IPS-15b (cell line): ENCODE measurements around the gene DUSP1.
A peak's percentile ranks its signal among the peaks of the same experiment; 100 is the strongest.

ENCODE experiments used
- H3K27me3 ChIP-seq: one replicate; pipeline ENCODE4 v1.6.1; 2013; ENCODE audit warnings: low read length; ENCODE audit not compliant: control insufficient read depth, insufficient read depth
- H3K36me3 ChIP-seq: one replicate; pipeline ENCODE4 v1.6.1; 2013; ENCODE audit warnings: low read length; ENCODE audit not compliant: control insufficient read depth, insufficient read depth
- H3K4me1 ChIP-seq: one replicate; pipeline ENCODE4 v1.6.1; 2013; ENCODE audit warnings: mild to moderate bottlenecking, low read length; ENCODE audit not compliant: control insufficient read depth, insufficient read depth
- H3K4me3 ChIP-seq: one replicate; pipeline ENCODE4 v1.5.1; 2013; ENCODE audit warnings: low read depth, low read length
- H3K9ac ChIP-seq: one replicate; pipeline ENCODE4 v1.6.1; 2013; ENCODE audit warnings: low read depth, mild to moderate bottlenecking, low read length
- H3K9me3 ChIP-seq: one replicate; pipeline ENCODE4 v1.6.1; 2013; ENCODE audit warnings: mild to moderate bottlenecking, low read length; ENCODE audit not compliant: control insufficient read depth, insufficient read depth

Gene DUSP1

GRCh38 chr5:172764861-172765765 is 5.9 kb downstream of the DUSP1 start:
- Histone ChIP-seq H3K4me3 (peak overlapping the region; percentile 61), H3K9ac (peak overlapping the region; percentile 63)

GRCh38 chr5:172763120-172763464 is 7.9 kb downstream of the DUSP1 start:
- peaks cover 6% of the 10 kb centered on the region for H3K4me1 ChIP-seq
- peaks cover 4% of the 10 kb centered on the region for H3K27me3 ChIP-seq
- H3K9me3 ChIP-seq: no peaks in the 10 kb centered on the region
- no peaks in the 10 kb centered on the region for H3K36me3 ChIP-seq
- no peak overlapping the region for H3K9ac ChIP-seq
- no peak overlapping the region for H3K4me3 ChIP-seq

More at GRCh38 chr5:172764861-172765765, 5.9 kb downstream of the DUSP1 start:
- H3K27me3 ChIP-seq: peaks cover 10% of the 10 kb centered on the region
- peaks cover 7% of the 10 kb centered on the region for H3K36me3 ChIP-seq
- H3K9me3 ChIP-seq: no peaks in the 10 kb centered on the region
- H3K4me1 ChIP-seq: peaks cover 6% of the 10 kb centered on the region

- Histone ChIP-seq H3K4me3 (no peak overlapping the region), H3K4me1 (peaks cover 6% of the 10 kb centered on the region), H3K27me3 (peaks cover 4% of the 10 kb centered on the region), H3K9ac (no peak overlapping the region), H3K36me3 (no peaks in the 10 kb centered on the region), H3K9me3 (no peaks in the 10 kb centered on the region)
Measured at GRCh38 chr5:172762214-172763119, 8.5 kb downstream of the DUSP1 start.

GRCh38 chr5:172760959-172761358 is 10.0 kb downstream of the DUSP1 start:
- H3K9me3 ChIP-seq: no peaks in the 10 kb centered on the region
- no peak overlapping the region for H3K4me3 ChIP-seq
- no peaks in the 10 kb centered on the region for H3K36me3 ChIP-seq
- H3K9ac ChIP-seq: no peak overlapping the region
- peaks cover 4% of the 10 kb centered on the region for H3K27me3 ChIP-seq
- peaks cover 3% of the 10 kb centered on the region for H3K4me1 ChIP-seq

GRCh38 chr5:172760136-172760535 is 10.9 kb downstream of the DUSP1 start:
- H3K4me3 ChIP-seq: no peak overlapping the region
- peaks cover 3% of the 10 kb centered on the region for H3K4me1 ChIP-seq
- H3K9ac ChIP-seq: no peak overlapping the region
- H3K36me3 ChIP-seq: no peaks in the 10 kb centered on the region
- peaks cover 4% of the 10 kb centered on the region for H3K27me3 ChIP-seq
- no peaks in the 10 kb centered on the region for H3K9me3 ChIP-seq

- Histone ChIP-seq H3K4me1 (no peaks in the 10 kb centered on the region), H3K36me3 (no peaks in the 10 kb centered on the region), H3K9ac (no peak overlapping the region), H3K4me3 (no peak overlapping the region), H3K27me3 (peaks cover 4% of the 10 kb centered on the region), H3K9me3 (no peaks in the 10 kb centered on the region)
Measured at GRCh38 chr5:172758834-172759149, 12.2 kb downstream of the DUSP1 start.

GRCh38 chr5:172758077-172758833 is 12.7 kb downstream of the DUSP1 start:
- Histone ChIP-seq H3K4me3 (no peak overlapping the region), H3K36me3 (no peaks in the 10 kb centered on the region), H3K4me1 (no peaks in the 10 kb centered on the region), H3K9me3 (no peaks in the 10 kb centered on the region), H3K27me3 (peaks cover 4% of the 10 kb centered on the region), H3K9ac (no peak overlapping the region)

- no peak overlapping the region for H3K9ac ChIP-seq
- H3K27me3 ChIP-seq: peaks cover 4% of the 10 kb centered on the region
- no peaks in the 10 kb centered on the region for H3K36me3 ChIP-seq
- H3K4me1 ChIP-seq: no peaks in the 10 kb centered on the region
- H3K9me3 ChIP-seq: no peaks in the 10 kb centered on the region
- H3K4me3 ChIP-seq: no peak overlapping the region
Measured at GRCh38 chr5:172757394-172758010, 13.5 kb downstream of the DUSP1 start.

GRCh38 chr5:172756764-172757393 is 14.1 kb downstream of the DUSP1 start:
- H3K36me3 ChIP-seq: no peaks in the 10 kb centered on the region
- H3K4me1 ChIP-seq: no peaks in the 10 kb centered on the region
- H3K9me3 ChIP-seq: no peaks in the 10 kb centered on the region
- H3K9ac ChIP-seq: no peak overlapping the region
- no peak overlapping the region for H3K4me3 ChIP-seq
- H3K27me3 ChIP-seq: peaks cover 4% of the 10 kb centered on the region

GRCh38 chr5:172754596-172755356 is 16.2 kb downstream of the DUSP1 start:
- H3K4me1 ChIP-seq: no peaks in the 10 kb centered on the region
- peaks cover 6% of the 10 kb centered on the region for H3K27me3 ChIP-seq
- no peaks in the 10 kb centered on the region for H3K36me3 ChIP-seq
- H3K4me3 ChIP-seq: no peak overlapping the region
- no peak overlapping the region for H3K9ac ChIP-seq
- no peaks in the 10 kb centered on the region for H3K9me3 ChIP-seq
